Spleen (tissue), 7 donors: ENCODE results near the gene ABCB8.

Source experiments
- CTCF ChIP-seq, 11 experiments: fragments of 200-600 bp in 7 of 11; fragments of 450-650 bp in 4 of 11; sonication (generic) in 4 of 11; IDR thresholded peaks in 8 of 11; conservative IDR thresholded peaks in 3 of 11; 1 replicate in 7 of 11; 2 replicates in 4 of 11; pipeline versions ENCODE4 v1.4.0 to v1.8.0; 2016 to 2021; ENCODE audit warnings: antibody characterized with exemption in 11 of 11, inconsistent platforms in 4 of 11, mild to moderate bottlenecking in 1 of 11
- POLR2A ChIP-seq, 3 donors: fragments of 450-650 bp; IDR thresholded peaks; one replicate each; pipeline ENCODE4 v1.5.1; 2017; ENCODE audit warnings: antibody characterized with exemption in 3 of 3, mild to moderate bottlenecking in 1 of 3
- POLR2AphosphoS5 ChIP-seq, 3 donors: sonication (generic); formaldehyde crosslinking; IDR thresholded peaks; one replicate each; pipeline ENCODE4 v1.5.1; 2017; ENCODE audit warnings: antibody characterized with exemption in 3 of 3
- donor health status: DM: no; HTN: no; CAD: no; lungs with moderate emphysema.
- donor health status: DM: no; HTN: no; CAD: no.
- donor health status: DM: no; HTN: no; CAD: no.

- TF ChIP-seq POLR2A (IDR thresholded peaks at IDR 0.05) (no peak), CTCF (IDR thresholded peaks at IDR 0.05 in 8 of 11, conservative IDR thresholded peaks at IDR 0.05 in 3 of 11) (no peak), POLR2AphosphoS5 (IDR thresholded peaks at IDR 0.05) (no peak)
Measured at GRCh38 chr7:151033864-151034249, 5.6 kb downstream of the ABCB8 start.
